Stomach (tissue), 4 donors: ENCODE results near the gene RASGRP2.

ENCODE experiments used
- POLR2AphosphoS5 ChIP-seq, 3 donors: sonication (generic); formaldehyde crosslinking; IDR thresholded peaks; one replicate each; pipeline ENCODE4 v1.6.1; 2016; ENCODE audit warnings: antibody characterized with exemption in 3 of 3
- TF ChIP-seq, protein P1 (sequence below), 7 experiments: fragments of 450-650 bp in 4 of 7; fragments of 200-600 bp in 3 of 7; sonication (generic) in 3 of 7; IDR thresholded peaks; one replicate each; pipeline ENCODE4 v1.5.1; 2016 to 2019; ENCODE audit warnings: antibody characterized with exemption in 7 of 7, control low read depth in 2 of 7, mild to moderate bottlenecking in 1 of 7

DNA sequence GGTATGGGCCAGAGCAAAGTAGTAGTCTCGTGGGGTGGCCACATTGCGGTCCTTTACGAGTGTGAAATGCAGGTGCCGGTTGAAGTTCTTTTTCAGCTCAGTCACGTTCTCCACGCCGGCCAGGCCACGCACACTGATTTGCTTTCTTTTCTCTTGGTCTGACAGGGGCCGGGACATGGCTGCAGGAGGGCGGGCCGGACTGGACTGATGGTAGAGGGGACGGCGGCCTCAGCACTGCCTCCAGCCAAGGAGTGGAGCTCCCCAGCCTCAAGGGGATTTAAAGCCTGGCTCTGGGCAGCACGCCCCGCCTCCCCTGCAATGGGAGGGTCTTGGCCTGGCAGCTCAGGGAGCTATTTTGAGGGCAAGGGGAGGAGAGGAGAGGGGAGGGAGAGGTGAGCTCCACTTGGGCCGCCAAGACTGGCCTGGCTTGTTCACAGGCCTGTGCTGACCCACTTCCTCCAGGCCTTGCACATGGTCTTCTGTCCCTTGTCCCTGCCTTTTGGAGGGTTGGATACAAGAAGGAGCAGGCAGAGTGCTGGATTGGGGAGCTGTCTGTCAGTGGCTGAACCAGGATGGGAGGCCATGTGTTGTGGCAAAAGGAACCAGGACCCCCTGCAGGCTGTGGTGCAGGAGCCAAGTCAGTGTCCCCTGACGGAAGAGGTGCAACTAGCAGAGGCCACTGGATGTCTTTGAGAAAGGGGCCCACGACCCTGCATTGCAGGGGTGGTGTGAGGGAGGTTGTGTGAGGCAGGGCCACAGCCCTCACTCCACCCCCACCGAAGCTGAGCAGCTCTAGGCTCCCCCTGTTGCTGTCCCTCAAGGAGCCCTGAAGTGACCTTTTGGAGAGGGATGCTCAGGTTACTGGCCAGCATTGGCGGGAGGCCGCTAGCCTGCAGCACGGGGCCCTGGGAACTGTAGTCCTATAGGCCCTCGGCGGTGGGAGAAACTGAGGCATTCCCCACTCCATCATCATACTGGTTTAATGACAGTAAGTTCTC lies 16.1 kb upstream of the RASGRP2 start, which contains the start of gene PYGM:
- TF ChIP-seq, protein P1, sequence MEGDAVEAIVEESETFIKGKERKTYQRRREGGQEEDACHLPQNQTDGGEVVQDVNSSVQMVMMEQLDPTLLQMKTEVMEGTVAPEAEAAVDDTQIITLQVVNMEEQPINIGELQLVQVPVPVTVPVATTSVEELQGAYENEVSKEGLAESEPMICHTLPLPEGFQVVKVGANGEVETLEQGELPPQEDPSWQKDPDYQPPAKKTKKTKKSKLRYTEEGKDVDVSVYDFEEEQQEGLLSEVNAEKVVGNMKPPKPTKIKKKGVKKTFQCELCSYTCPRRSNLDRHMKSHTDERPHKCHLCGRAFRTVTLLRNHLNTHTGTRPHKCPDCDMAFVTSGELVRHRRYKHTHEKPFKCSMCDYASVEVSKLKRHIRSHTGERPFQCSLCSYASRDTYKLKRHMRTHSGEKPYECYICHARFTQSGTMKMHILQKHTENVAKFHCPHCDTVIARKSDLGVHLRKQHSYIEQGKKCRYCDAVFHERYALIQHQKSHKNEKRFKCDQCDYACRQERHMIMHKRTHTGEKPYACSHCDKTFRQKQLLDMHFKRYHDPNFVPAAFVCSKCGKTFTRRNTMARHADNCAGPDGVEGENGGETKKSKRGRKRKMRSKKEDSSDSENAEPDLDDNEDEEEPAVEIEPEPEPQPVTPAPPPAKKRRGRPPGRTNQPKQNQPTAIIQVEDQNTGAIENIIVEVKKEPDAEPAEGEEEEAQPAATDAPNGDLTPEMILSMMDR (IDR thresholded peaks at IDR 0.05) = no peak
- TF ChIP-seq POLR2AphosphoS5 (IDR thresholded peaks at IDR 0.05) = peak in 1 of 3 donors; percentile 40
